Dendritic cell treated with granulocyte-macrophage colony-stimulating factor and Interleukin-4, amounts not matched to agents 40 ng/mL and 50 ng/mL, for 4 days (primary cell): ENCODE measurements around the gene ZNHIT1.
"Not testable (repeated sequence)": the region's sequence is repeated elsewhere in the genome, so short reads cannot be mapped to it uniquely, and the experiment has no call there.

Source experiments
- H3K27ac Mint-ChIP-seq: one replicate; pipeline ENCODE4 v1.8.0; 2022; ENCODE audit warnings: mild to moderate bottlenecking, mixed read lengths
- H3K27me3 Mint-ChIP-seq: one replicate; pipeline ENCODE4 v1.8.0; 2022; ENCODE audit warnings: mild to moderate bottlenecking, mixed read lengths
- H3K36me3 Mint-ChIP-seq: one replicate; pipeline ENCODE4 v1.8.0; 2022; ENCODE audit warnings: low read depth, mixed read lengths
- H3K4me1 Mint-ChIP-seq: one replicate; pipeline ENCODE4 v1.8.0; 2022; ENCODE audit warnings: low read depth, mixed read lengths
- H3K4me3 Mint-ChIP-seq: one replicate; pipeline ENCODE4 v1.8.0; 2022; ENCODE audit warnings: mild to moderate bottlenecking, moderate library complexity, mixed read lengths
- H3K9me3 Mint-ChIP-seq: one replicate; pipeline ENCODE4 v1.8.0; 2022; ENCODE audit warnings: mixed read lengths
- intact Hi-C: fragments of 100-400 bp; cut with micrococcal nuclease; formaldehyde crosslinking; loops from one replicate; pipeline ENCODE4 v1.15.0; 2022

Gene ZNHIT1

GRCh38 chr7:101177644-101178043 lies 40.3 kb upstream of the ZNHIT1 start:
- peaks cover 32% of the 10 kb centered on the region for H3K4me1 Mint-ChIP-seq
- intact Hi-C loops: no loop called here
- peaks cover 98% of the 10 kb centered on the region for H3K27me3 Mint-ChIP-seq
- peaks cover 6% of the 10 kb centered on the region for H3K9me3 Mint-ChIP-seq
- no peak overlapping the region for H3K4me3 Mint-ChIP-seq
- no peak overlapping the region for H3K27ac Mint-ChIP-seq
- H3K36me3 Mint-ChIP-seq: no peaks in the 10 kb centered on the region

GRCh38 chr7:101179117-101179516 lies 38.8 kb upstream of the ZNHIT1 start:
- no peaks in the 10 kb centered on the region for H3K36me3 Mint-ChIP-seq

GRCh38 chr7:101179713-101180112 lies 38.3 kb upstream of the ZNHIT1 start:
- intact Hi-C loops: no loop called here
- peaks cover 8% of the 10 kb centered on the region for H3K9me3 Mint-ChIP-seq
- H3K27me3 Mint-ChIP-seq: peaks cover 88% of the 10 kb centered on the region
- no peak overlapping the region for H3K4me3 Mint-ChIP-seq
- H3K4me1 Mint-ChIP-seq: peaks cover 17% of the 10 kb centered on the region
- no peak overlapping the region for H3K27ac Mint-ChIP-seq
- no peaks in the 10 kb centered on the region for H3K36me3 Mint-ChIP-seq

More at GRCh38 chr7:101179117-101179516, 38.8 kb upstream of the ZNHIT1 start:
- Mint-ChIP-seq H3K27me3 (peaks cover 90% of the 10 kb centered on the region), H3K27ac (no peak overlapping the region), H3K4me3 (no peak overlapping the region), H3K9me3 (peaks cover 8% of the 10 kb centered on the region), H3K4me1 (peaks cover 19% of the 10 kb centered on the region)
- intact Hi-C loops: no loop called here

- H3K27ac Mint-ChIP-seq: no peak within 1 kb of the TSS
- intact Hi-C loops: no loop called here
- H3K4me1 Mint-ChIP-seq: peaks cover 19% of the 10 kb centered on the region
- H3K4me3 Mint-ChIP-seq: no peak within 1 kb of the TSS
- H3K9me3 Mint-ChIP-seq: peaks cover 8% of the 10 kb centered on the region
- peaks cover 89% of the 10 kb centered on the region for H3K27me3 Mint-ChIP-seq
- H3K36me3 Mint-ChIP-seq: no peaks in the 10 kb centered on the region
Observed at GRCh38 chr7:101180130-101180755, 37.7 kb upstream of the ZNHIT1 start, which contains the start of gene NAT16. Gene NAT16 (minus strand): TSS chr7:101180293. CDS start chr7:101174807, 5,486 bp downstream.

GRCh38 chr7:101185258-101185839 lies 32.6 kb upstream of the ZNHIT1 start:
- intact Hi-C loops: no loop called here
- H3K4me3 Mint-ChIP-seq: no peak overlapping the region
- H3K4me1 Mint-ChIP-seq: peaks cover 23% of the 10 kb centered on the region
- peaks cover 52% of the 10 kb centered on the region for H3K27me3 Mint-ChIP-seq
- no peaks in the 10 kb centered on the region for H3K36me3 Mint-ChIP-seq
- peaks cover 8% of the 10 kb centered on the region for H3K9me3 Mint-ChIP-seq
- no peak overlapping the region for H3K27ac Mint-ChIP-seq

GRCh38 chr7:101186194-101186593 lies 31.8 kb upstream of the ZNHIT1 start:
- intact Hi-C loops: no loop called here
- Mint-ChIP-seq H3K27ac (no peak overlapping the region), H3K4me1 (peaks cover 23% of the 10 kb centered on the region)

GRCh38 chr7:101186844-101187428 lies 31.0 kb upstream of the ZNHIT1 start:
- peak overlapping the region; percentile 7 for H3K27ac Mint-ChIP-seq
- peaks cover 23% of the 10 kb centered on the region for H3K4me1 Mint-ChIP-seq
- intact Hi-C loops: no loop called here
- peaks cover 8% of the 10 kb centered on the region for H3K9me3 Mint-ChIP-seq
- peaks cover 43% of the 10 kb centered on the region for H3K27me3 Mint-ChIP-seq
- no peak overlapping the region for H3K4me3 Mint-ChIP-seq
- H3K36me3 Mint-ChIP-seq: no peaks in the 10 kb centered on the region

More at GRCh38 chr7:101186194-101186593, 31.8 kb upstream of the ZNHIT1 start:
- Mint-ChIP-seq H3K9me3 (peaks cover 8% of the 10 kb centered on the region), H3K36me3 (no peaks in the 10 kb centered on the region), H3K27me3 (peaks cover 48% of the 10 kb centered on the region), H3K4me3 (no peak overlapping the region)

GRCh38 chr7:101189109-101189508 lies 28.9 kb upstream of the ZNHIT1 start:
- Mint-ChIP-seq H3K9me3 (no peaks in the 10 kb centered on the region), H3K36me3 (no peaks in the 10 kb centered on the region), H3K4me3 (no peak overlapping the region), H3K27me3 (peaks cover 34% of the 10 kb centered on the region), H3K27ac (no peak overlapping the region), H3K4me1 (peaks cover 18% of the 10 kb centered on the region)
- intact Hi-C loops: no loop called here

GRCh38 chr7:101195884-101196283 lies 22.1 kb upstream of the ZNHIT1 start:
- intact Hi-C loops: no loop called here
- Mint-ChIP-seq H3K36me3 (no peaks in the 10 kb centered on the region), H3K4me3 (no peak overlapping the region), H3K27ac (no peak overlapping the region), H3K27me3 (peaks cover 57% of the 10 kb centered on the region), H3K9me3 (no peaks in the 10 kb centered on the region), H3K4me1 (peaks cover 5% of the 10 kb centered on the region)

GRCh38 chr7:101197991-101198390 lies 20.0 kb upstream of the ZNHIT1 start:
- peaks cover 18% of the 10 kb centered on the region for H3K4me1 Mint-ChIP-seq
- H3K27me3 Mint-ChIP-seq: peaks cover 75% of the 10 kb centered on the region
- H3K4me3 Mint-ChIP-seq: no peak overlapping the region
- H3K36me3 Mint-ChIP-seq: no peaks in the 10 kb centered on the region
- no peaks in the 10 kb centered on the region for H3K9me3 Mint-ChIP-seq
- H3K27ac Mint-ChIP-seq: no peak overlapping the region
- intact Hi-C loops: no loop called here

GRCh38 chr7:101198476-101198875 lies 19.5 kb upstream of the ZNHIT1 start:
- Mint-ChIP-seq H3K9me3 (no peaks in the 10 kb centered on the region), H3K36me3 (no peaks in the 10 kb centered on the region), H3K4me1 (peaks cover 23% of the 10 kb centered on the region), H3K4me3 (no peak overlapping the region), H3K27me3 (peaks cover 77% of the 10 kb centered on the region), H3K27ac (no peak overlapping the region)
- intact Hi-C loops: no loop called here

GRCh38 chr7:101199522-101199921 lies 18.4 kb upstream of the ZNHIT1 start:
- H3K36me3 Mint-ChIP-seq, H3K4me3 Mint-ChIP-seq, H3K27ac Mint-ChIP-seq, intact Hi-C loops, H3K9me3 Mint-ChIP-seq: not testable (repeated sequence)
- peaks cover 75% of the 10 kb centered on the region for H3K27me3 Mint-ChIP-seq
- H3K4me1 Mint-ChIP-seq: peaks cover 32% of the 10 kb centered on the region

GRCh38 chr7:101200504-101200861 lies 17.5 kb upstream of the ZNHIT1 start:
- H3K4me1 Mint-ChIP-seq: peaks cover 32% of the 10 kb centered on the region
- H3K27ac Mint-ChIP-seq: no peak overlapping the region
- H3K4me3 Mint-ChIP-seq: no peak overlapping the region
- no peaks in the 10 kb centered on the region for H3K36me3 Mint-ChIP-seq
- no peaks in the 10 kb centered on the region for H3K9me3 Mint-ChIP-seq
- intact Hi-C loops: no loop called here
- peaks cover 70% of the 10 kb centered on the region for H3K27me3 Mint-ChIP-seq

- H3K4me3 Mint-ChIP-seq: no peak within 1 kb of the TSS
- peaks cover 34% of the 10 kb centered on the region for H3K4me1 Mint-ChIP-seq
- no peak within 1 kb of the TSS for H3K27ac Mint-ChIP-seq
- peaks cover 5% of the 10 kb centered on the region for H3K36me3 Mint-ChIP-seq
- peaks cover 65% of the 10 kb centered on the region for H3K27me3 Mint-ChIP-seq
- H3K9me3 Mint-ChIP-seq: no peaks in the 10 kb centered on the region
- intact Hi-C loops: no loop called here
Observed at GRCh38 chr7:101200862-101201599, 16.9 kb upstream of the ZNHIT1 start, which contains the start of gene MOGAT3. Gene MOGAT3 (minus strand): TSS chr7:101201036. CDS start chr7:101200854, 182 bp downstream.
